Endometrium (tissue), 2 donors: Measurements from ENCODE around the gene PNCK.

Experiments
- FAIRE-seq: peaks from 2 replicates; lab custom pipeline; 2012; peaks lifted over from hg19 to GRCh38; lab: Jason Lieb, UNC
- donor health status: control.
- donor health status: control.

PNCK gene

GRCh38 chrX:153626863-153627674 is 46.5 kb downstream of the PNCK start:
- FAIRE-seq: no peak

- no peak for FAIRE-seq
Observed at GRCh38 chrX:153626025-153626633, 47.5 kb downstream of the PNCK start.

- FAIRE-seq: no peak
Observed at GRCh38 chrX:153625271-153626024, 48.2 kb downstream of the PNCK start.

- FAIRE-seq: no peak
Observed at GRCh38 chrX:153624196-153625091, 49.2 kb downstream of the PNCK start.

GRCh38 chrX:153623310-153624029 is 50.1 kb downstream of the PNCK start:
- FAIRE-seq: no peak

GRCh38 chrX:153622661-153623309 is 50.8 kb downstream of the PNCK start:
- FAIRE-seq: no peak

GRCh38 chrX:153621949-153622598 is 51.5 kb downstream of the PNCK start:
- no peak for FAIRE-seq

- no peak for FAIRE-seq
Observed at GRCh38 chrX:153620576-153620975, 53.0 kb downstream of the PNCK start.
